Measurements from ENCODE around the gene SNAPC2.

The SNAPC2 gene

DNA sequence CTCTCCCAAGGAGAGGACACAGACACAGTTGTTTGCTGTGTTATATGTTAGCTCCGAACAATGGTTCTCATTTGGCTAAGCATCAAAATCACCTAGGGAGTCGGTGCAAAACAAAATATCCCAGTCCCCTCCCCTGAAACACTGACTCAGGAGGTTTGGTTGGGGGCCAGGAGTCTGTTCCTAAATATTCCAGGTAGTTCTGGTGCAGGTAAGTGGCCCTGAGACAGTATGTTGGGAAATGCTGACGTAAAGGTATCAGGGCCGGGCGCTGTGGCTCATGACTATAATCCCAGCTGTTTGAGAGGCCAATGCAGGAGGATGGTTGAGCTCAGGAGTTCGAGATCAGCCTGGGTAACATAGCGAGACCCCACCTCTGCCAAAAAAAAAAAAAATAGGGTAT lies 18.8 kb upstream of the SNAPC2 start:
- TF ChIP-seq, protein P1, sequence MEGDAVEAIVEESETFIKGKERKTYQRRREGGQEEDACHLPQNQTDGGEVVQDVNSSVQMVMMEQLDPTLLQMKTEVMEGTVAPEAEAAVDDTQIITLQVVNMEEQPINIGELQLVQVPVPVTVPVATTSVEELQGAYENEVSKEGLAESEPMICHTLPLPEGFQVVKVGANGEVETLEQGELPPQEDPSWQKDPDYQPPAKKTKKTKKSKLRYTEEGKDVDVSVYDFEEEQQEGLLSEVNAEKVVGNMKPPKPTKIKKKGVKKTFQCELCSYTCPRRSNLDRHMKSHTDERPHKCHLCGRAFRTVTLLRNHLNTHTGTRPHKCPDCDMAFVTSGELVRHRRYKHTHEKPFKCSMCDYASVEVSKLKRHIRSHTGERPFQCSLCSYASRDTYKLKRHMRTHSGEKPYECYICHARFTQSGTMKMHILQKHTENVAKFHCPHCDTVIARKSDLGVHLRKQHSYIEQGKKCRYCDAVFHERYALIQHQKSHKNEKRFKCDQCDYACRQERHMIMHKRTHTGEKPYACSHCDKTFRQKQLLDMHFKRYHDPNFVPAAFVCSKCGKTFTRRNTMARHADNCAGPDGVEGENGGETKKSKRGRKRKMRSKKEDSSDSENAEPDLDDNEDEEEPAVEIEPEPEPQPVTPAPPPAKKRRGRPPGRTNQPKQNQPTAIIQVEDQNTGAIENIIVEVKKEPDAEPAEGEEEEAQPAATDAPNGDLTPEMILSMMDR (IDR thresholded peaks at IDR 0.05; ENCODE audit: borderline replicate concordance, insufficient read depth, low read depth, low read length) = no peak
- H3K4me3 ChIP-seq (ENCODE audit: low read depth, low read length) = no peak overlapping the region

DNA sequence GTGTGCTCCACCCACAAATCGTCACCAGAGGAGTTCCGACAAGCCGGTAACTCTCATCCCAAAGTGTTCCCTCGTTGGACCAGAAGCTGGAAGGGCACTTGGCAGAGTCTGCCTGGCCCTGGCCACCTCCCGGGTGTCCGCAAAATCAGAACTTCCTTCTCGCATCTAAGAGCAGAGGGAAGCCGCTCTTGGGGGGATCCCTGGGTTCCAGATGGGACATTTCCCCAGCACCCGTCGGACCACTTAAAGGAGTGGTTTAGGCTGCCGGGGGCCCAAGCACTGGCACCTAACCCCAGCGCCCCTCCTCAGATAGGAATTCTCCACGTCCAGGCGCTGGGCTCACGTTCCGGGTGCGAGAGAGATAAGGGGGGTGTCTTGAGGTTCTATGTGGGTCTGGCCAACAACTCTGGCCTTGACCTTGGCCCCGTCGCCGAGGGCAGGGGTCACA lies 17.3 kb upstream of the SNAPC2 start:
- TF ChIP-seq, protein P1 (IDR thresholded peaks at IDR 0.05; ENCODE audit: borderline replicate concordance, insufficient read depth, low read depth, low read length) = no peak
- H3K4me3 ChIP-seq (ENCODE audit: low read depth, low read length) = peak overlapping the region; percentile 60

DNA sequence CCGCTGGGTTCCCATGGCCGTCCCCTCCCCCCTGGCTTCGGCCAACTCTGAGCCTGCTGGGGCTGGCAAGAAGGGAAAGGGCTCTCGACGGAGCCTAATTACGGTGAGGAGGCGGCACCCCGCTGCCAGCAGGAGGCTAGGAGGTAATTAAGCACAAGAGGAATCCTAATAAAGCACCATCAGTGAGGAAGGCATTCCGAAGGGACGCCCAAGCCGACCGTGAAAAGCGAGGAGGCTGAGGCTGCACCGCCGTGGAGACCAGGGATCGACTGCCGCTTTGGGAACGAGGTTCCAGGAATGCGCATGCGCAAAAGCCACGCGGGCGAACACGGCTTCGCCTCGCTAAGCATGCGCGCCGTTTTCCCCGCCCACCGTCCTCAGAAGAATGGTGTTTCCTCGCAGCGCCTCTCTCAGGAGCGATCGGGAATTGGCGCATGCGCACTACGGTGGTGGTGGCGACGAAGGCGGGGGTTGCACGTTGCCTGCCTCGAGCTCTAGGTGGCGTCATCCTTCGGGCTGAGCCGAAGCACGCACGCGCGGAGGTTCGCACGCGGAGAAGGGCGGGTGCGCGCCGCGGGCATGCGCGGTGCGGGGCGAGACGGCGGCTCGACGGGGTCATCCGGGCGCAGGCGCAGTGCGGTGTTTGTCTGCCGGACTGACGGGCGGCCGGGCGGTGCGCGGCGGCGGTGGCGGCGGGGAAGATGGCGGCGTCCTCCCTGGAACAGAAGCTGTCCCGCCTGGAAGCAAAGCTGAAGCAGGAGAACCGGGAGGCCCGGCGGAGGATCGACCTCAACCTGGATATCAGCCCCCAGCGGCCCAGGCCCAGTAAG lies 16.7 kb upstream of the SNAPC2 start, which contains the start of gene MAP2K7:
MAP2K7 (plus strand) TSS at position 634 of the 830 bp plus-strand sequence; CDS start at position 702, 68 bp downstream.
- TF ChIP-seq, protein P1 (IDR thresholded peaks at IDR 0.05; ENCODE audit: borderline replicate concordance, insufficient read depth, low read depth, low read length) = peak; percentile 62
- H3K4me3 ChIP-seq (ENCODE audit: low read depth, low read length) = peak within 1 kb of the TSS; percentile 82

DNA sequence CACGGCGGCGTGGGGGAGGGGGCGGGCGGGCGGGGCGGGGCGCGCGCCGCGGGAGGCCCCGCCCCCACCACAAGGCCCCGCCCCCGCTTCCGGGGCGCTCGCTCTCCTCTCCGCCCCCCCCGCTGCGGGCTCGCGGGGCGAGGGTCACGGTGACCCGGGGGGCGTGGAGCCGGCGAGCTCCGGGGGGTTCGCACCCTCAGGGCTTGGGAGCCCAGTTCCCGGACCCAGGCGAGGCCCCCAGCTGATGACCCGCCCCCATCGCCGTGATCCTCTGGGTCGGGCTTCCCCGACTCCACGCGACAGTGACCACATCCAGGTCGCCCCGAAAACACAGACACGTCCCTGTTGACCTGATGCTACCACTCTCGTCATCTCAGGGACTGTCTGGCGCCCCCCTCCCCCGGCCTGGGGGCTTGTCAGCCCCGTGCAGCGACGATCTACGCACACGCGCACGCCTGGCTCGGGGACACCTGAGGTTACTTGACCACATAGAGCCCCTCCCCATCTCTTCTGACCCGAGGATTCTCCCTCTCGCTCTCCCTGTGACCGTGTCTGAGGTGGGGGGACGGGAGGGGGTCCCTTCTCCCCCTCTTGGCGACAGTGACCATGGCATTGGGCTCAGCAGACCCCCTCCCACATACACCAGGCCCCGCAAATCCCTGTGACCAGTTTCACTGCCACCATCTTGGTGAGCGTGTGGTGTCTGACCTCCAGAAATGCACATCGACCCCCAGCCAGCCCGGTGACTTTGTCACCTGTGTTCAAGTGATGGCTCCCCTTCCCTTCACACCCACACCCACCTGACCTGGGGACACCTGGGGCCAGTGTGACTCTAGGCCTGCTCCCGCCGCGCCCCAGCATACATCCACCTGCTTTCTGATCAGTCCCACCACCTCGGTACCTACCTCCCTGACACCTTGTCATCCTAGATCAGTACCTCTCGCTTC lies 15.8 kb upstream of the SNAPC2 start:
- TF ChIP-seq, protein P1 (IDR thresholded peaks at IDR 0.05; ENCODE audit: borderline replicate concordance, insufficient read depth, low read depth, low read length) = no peak

DNA sequence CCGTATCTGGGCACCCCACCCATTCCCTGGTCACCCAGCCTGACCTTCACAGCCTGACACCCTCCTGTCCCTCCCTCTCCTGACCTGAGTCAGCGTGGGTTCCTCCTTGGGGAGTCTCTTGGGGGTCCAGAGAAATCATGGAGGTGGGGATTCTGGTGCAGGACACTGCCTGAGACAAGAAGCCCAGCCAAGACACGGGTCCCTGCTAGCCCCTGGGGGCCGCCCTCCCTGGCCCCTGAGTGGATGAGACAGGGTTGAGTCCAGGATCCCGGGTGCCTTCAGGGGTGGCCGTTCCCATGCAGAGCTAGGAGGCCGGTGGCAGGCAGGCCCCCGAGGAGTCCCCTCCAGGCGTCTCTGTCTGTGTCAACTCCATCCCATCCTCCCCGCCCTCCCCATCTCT lies 14.9 kb upstream of the SNAPC2 start:
- H3K4me3 ChIP-seq (ENCODE audit: low read depth, low read length) = no peak overlapping the region
- TF ChIP-seq, protein P1 (IDR thresholded peaks at IDR 0.05; ENCODE audit: borderline replicate concordance, insufficient read depth, low read depth, low read length) = no peak

More for the DNA sequence above, 15.8 kb upstream of the SNAPC2 start:
- peak overlapping the region; percentile 82 for H3K4me3 ChIP-seq (ENCODE audit: low read depth, low read length)

DNA sequence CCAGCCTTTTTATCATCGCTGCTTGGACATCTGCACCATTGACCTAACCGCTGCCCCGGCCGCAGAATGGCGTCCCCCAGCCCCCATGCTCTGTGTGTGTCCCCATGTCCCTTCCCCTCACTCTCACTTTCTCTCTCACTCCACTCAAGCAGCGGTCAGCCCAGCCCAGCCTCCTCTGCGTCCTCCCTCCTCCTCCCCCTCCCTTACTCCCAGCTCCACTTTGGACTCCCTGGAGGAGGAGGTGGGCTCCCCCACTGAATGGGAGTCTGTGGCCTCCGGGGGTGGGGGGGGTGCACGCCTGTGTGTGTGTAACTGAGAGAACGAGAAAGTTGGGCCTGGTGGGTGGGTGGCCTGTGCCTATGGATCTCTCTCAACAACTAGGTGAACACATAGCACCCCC lies 14.3 kb upstream of the SNAPC2 start:
- no peak overlapping the region for H3K4me3 ChIP-seq (ENCODE audit: low read depth, low read length)

More for the DNA sequence above, 14.3 kb upstream of the SNAPC2 start:
- TF ChIP-seq, protein P1 (IDR thresholded peaks at IDR 0.05; ENCODE audit: borderline replicate concordance, insufficient read depth, low read depth, low read length) = no peak

All from GM12875 (cell line).